ENCODE measurements around the gene RPL15.

- no peak for TF ChIP-seq REST (IDR thresholded peaks at IDR 0.05)
- TF ChIP-seq CTCF (IDR thresholded peaks at IDR 0.05; ENCODE audit: low read depth, low read length, missing input control), result no peak
- TF ChIP-seq TAF1 (conservative IDR thresholded peaks at IDR 0.05), result no peak
- TF ChIP-seq RAD21 (IDR thresholded peaks at IDR 0.05), result no peak
- no peak for TF ChIP-seq HNF4G (IDR thresholded peaks at IDR 0.05)
- no peak for TF ChIP-seq YY1 (IDR thresholded peaks at IDR 0.05)
- no peak for TF ChIP-seq SP1 (IDR thresholded peaks at IDR 0.05)
- no peak for TF ChIP-seq EGR1 (IDR thresholded peaks at IDR 0.05; ENCODE audit: low read depth in 2 of 2)
- no peak for TF ChIP-seq JUND (IDR thresholded peaks at IDR 0.05)
- no peak for TF ChIP-seq MAX (IDR thresholded peaks at IDR 0.05)
- no peak for TF ChIP-seq GABPA (IDR thresholded peaks at IDR 0.05 in 1 of 2, conservative IDR thresholded peaks at IDR 0.05 in 1 of 2)
- no peak for TF ChIP-seq ZBTB33 (IDR thresholded peaks at IDR 0.05)
- TF ChIP-seq FOXA1 (IDR thresholded peaks at IDR 0.05), result no peak
Observed at GRCh38 chr3:23872330-23872729, 44.6 kb upstream of the RPL15 start.

Data from liver (tissue), 3 donors.